Natural killer cell treated with Interleukin-12 subunit alpha and Interleukin-12 subunit beta and Interleukin-15 and Interleukin-18, amount 100 ng/mL, for 72 hours (primary cell): ENCODE measurements around the gene SECTM1. TPM values are rescaled to one million over a fixed set of nuclear protein-coding genes. Genes with fewer than 3 reads are reported as not detected.
"Not testable (repeated sequence)": the region's sequence is repeated elsewhere in the genome, so short reads cannot be mapped to it uniquely, and the experiment has no call there.

Source experiments
- ATAC-seq, 2 donors: fragments of 150-1000 bp; cut with Tn5 transposase in 1 of 2; sonication (Bioruptor Pico), chemical (Tn5 transposase) in 1 of 2; 2 replicates each; pipeline ENCODE4 v1.10.0; 2021
- DNase-seq: peaks from one replicate; pipeline ENCODE4 v3.0.0; 2022; ENCODE audit warnings: low spot score
- H3K27ac Mint-ChIP-seq, 2 donors: 1 replicate in 1 of 2; 2 replicates in 1 of 2; pipeline ENCODE4 v1.8.0; 2022; ENCODE audit warnings: mixed read lengths in 2 of 2, mild to moderate bottlenecking in 1 of 2, moderate library complexity in 1 of 2
- H3K27me3 Mint-ChIP-seq, 2 donors: 1 replicate in 1 of 2; 2 replicates in 1 of 2; pipeline ENCODE4 v1.8.0; 2022; ENCODE audit warnings: mixed read lengths in 2 of 2
- H3K36me3 Mint-ChIP-seq: one replicate; pipeline ENCODE4 v1.8.0; 2022; ENCODE audit warnings: mixed read lengths
- H3K4me1 Mint-ChIP-seq, 2 donors: 1 replicate in 1 of 2; 2 replicates in 1 of 2; pipeline ENCODE4 v1.8.0; 2022; ENCODE audit warnings: low read depth in 2 of 2, mixed read lengths in 2 of 2, mild to moderate bottlenecking in 1 of 2
- H3K4me3 Mint-ChIP-seq: one replicate; pipeline ENCODE4 v1.8.0; 2022; ENCODE audit warnings: mixed read lengths
- H3K9me3 Mint-ChIP-seq: 2 replicates; pipeline ENCODE4 v1.8.0; 2022; ENCODE audit warnings: mixed read lengths
- total RNA-seq, 2 donors: library from RNA; stranded (reverse); gene quantifications; one replicate each; pipeline ENCODE4 v1.2.3, GENCODE V29; 2022

The SECTM1 gene
- under 1 TPM in 1 of 2 donors, not detected in 1; 0.56 TPM for total RNA-seq

DNA sequence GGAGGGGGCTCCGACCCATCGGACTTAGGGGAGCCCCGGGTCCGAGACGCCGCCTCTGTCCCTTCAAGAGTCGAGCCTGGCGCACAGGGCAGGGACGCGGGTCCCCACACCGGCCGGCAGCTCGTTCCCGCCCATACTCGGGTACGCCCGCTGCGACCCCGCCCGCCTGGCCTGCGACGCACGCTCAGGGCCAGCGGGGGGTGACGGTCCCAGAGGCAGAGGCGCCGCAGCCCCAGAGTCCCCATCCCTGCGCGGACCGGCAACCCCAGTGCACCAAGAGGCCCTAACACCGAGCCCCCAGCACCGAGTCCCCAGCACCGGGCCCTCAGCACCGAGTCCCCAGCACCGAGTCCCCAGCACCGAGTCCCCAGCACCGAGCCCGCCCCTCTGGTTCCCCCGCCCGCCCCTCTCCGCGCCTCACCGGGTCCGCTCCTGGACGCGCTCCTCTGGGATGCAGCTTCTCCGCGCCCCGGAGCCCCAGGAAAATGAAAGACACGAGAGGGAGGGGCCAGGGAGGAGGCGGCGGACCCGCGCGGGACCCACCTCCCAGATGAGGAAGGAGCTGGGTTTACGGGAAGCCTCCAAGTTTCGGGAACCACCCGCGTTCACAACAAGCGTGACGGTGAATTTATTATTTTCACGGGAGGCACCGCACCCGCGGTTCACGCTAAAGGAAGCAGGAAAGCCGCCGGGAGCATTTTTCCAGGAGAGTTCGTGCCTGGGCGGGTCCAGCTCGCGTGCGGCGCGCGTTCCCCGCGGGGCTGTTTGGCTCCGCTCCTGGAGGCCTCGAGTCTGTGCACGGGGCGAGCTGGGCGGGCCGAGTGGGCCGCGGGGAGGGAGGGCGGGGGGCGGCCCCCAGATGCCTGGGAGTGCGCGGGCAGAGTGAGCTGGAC is at the start of gene SECTM1:
Gene SECTM1 (minus strand): TSS at position 488 of the 893 bp plus-strand sequence. CDS start 6,526 bp downstream, outside the sequence.
- H3K4me1 Mint-ChIP-seq: peaks cover 12 to 15% of the 10 kb centered on the region in 2 donors
- no peaks in the 10 kb centered on the region for H3K9me3 Mint-ChIP-seq
- peaks cover 0 to 4% of the 10 kb centered on the region in 2 donors for H3K27me3 Mint-ChIP-seq
- no peak within 1 kb of the TSS for H3K27ac Mint-ChIP-seq
- ATAC-seq (peak in 1 of 2 donors; percentile 43), DNase-seq (no peak)
- H3K4me3 Mint-ChIP-seq: peak within 1 kb of the TSS; percentile 91
- H3K36me3 Mint-ChIP-seq: no peaks in the 10 kb centered on the region

DNA sequence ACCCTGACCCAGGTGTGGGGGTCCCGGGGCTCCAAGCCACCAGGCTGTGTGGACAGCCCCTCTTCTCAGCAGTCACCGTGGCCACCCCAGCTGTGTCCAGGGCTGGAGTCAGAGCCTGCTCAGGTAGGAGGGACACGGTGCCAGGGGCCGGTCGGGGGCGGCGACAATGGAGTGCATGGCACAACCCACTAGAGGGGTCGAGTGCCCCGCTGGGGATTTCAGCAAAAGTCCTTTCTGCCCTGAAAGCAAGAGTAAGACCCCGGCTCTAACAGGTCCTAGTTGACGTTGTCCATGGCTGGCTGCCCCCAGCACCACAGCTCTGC is 49.3 kb upstream of the SECTM1 start:
- ATAC-seq (no peak), DNase-seq (no peak)
- Mint-ChIP-seq H3K9me3 (no peaks in the 10 kb centered on the region), H3K36me3 (no peaks in the 10 kb centered on the region), H3K4me3 (no peak overlapping the region), H3K27ac (no peak overlapping the region), H3K27me3 (peaks cover 15 to 19% of the 10 kb centered on the region in 2 donors), H3K4me1 (peaks cover 12 to 14% of the 10 kb centered on the region in 2 donors)

DNA sequence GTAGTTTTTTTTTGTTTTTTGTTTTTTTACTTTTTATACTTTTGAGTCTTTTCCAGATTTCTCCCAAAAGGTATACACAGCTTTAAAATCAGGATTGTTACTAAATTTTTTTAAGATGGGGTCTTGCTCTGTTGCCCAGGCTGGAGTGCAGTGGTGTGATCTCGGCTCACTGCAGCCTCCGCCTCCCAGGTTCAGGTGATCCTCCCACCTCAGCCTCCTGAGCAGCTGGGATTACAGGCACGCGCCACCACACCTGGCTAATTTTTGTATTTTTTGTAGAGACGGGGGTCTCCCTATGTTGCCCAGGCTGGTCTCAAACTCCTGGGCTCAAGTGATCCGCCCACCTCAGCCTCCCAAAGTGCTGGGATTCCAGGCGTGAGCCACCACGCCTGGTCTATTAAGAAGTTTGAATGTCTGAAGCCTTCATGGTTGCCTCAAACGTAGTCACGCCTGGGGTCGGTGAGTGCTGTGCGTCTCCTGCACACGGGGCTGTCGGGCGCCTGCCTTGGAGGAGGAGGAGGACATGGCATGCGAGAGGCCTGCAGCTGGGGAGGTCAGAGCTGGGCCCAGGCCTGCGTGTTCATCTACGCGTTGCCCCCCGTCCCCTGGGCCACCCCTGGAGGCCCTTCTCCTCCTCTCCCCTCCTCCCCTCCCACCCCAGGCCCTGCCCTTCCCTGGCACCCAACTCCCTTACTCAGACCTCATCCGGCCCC is 48.8 kb upstream of the SECTM1 start:
- Mint-ChIP-seq H3K27me3 (peaks cover 9 to 15% of the 10 kb centered on the region in 2 donors), H3K4me1 (peaks cover 9 to 12% of the 10 kb centered on the region in 2 donors)
- not testable (repeated sequence) for H3K36me3 Mint-ChIP-seq, H3K27ac Mint-ChIP-seq, H3K4me3 Mint-ChIP-seq, H3K9me3 Mint-ChIP-seq, ATAC-seq, DNase-seq

DNA sequence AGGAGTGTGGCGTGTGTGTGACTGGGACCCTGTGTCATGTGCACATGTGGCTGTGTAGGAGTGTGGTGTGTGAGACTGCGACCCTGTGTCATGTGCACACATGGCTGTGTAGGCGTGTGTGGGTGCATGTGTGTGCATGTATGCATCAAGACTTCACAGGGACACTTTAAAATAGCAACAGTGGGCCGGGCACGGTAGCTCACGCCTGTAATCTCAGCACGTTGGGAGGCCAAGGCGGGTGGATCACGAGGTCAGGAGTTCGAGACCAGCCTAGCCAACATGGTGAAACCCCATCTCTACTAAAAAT is 48.1 kb upstream of the SECTM1 start:
- not testable (repeated sequence) for ATAC-seq, H3K36me3 Mint-ChIP-seq, H3K9me3 Mint-ChIP-seq, DNase-seq, H3K4me3 Mint-ChIP-seq, H3K27ac Mint-ChIP-seq
- peaks cover 9 to 12% of the 10 kb centered on the region in 2 donors for H3K4me1 Mint-ChIP-seq
- H3K27me3 Mint-ChIP-seq: peaks cover 8 to 14% of the 10 kb centered on the region in 2 donors

- H3K36me3 Mint-ChIP-seq: no peaks in the 10 kb centered on the region
- no peaks in the 10 kb centered on the region for H3K9me3 Mint-ChIP-seq
- DNase-seq (no peak), ATAC-seq (no peak)
- no peak overlapping the region for H3K4me3 Mint-ChIP-seq
- peaks cover 9 to 12% of the 10 kb centered on the region in 2 donors for H3K4me1 Mint-ChIP-seq
- no peak overlapping the region for H3K27ac Mint-ChIP-seq
- peaks cover 8 to 14% of the 10 kb centered on the region in 2 donors for H3K27me3 Mint-ChIP-seq
Measured at GRCh38 chr17:82380860-82381702, 47.5 kb upstream of the SECTM1 start.

DNA sequence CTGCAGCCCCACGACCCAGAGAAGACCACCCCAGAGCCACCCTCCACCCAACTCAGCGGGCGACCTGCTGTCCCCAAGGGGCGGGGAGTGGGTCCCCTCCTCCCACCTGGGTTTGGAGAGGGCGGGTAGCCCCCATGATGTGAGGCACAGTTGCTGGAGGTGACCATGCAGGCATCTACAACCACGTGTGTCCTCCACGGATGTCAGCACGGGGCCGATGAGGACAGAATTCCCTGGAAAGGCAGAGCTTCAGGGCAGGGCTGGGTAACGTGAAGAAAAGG is 45.1 kb upstream of the SECTM1 start:
- H3K4me3 Mint-ChIP-seq: no peak overlapping the region
- no peak overlapping the region for H3K27ac Mint-ChIP-seq
- ATAC-seq (no peak), DNase-seq (no peak)
- no peaks in the 10 kb centered on the region for H3K9me3 Mint-ChIP-seq
- H3K4me1 Mint-ChIP-seq: peaks cover 9 to 12% of the 10 kb centered on the region in 2 donors
- H3K36me3 Mint-ChIP-seq: no peaks in the 10 kb centered on the region
- H3K27me3 Mint-ChIP-seq: peaks cover 9 to 18% of the 10 kb centered on the region in 2 donors

- DNase-seq: no peak
- ATAC-seq: no peak
- peaks cover 15 to 21% of the 10 kb centered on the region in 2 donors for H3K27me3 Mint-ChIP-seq
- H3K9me3 Mint-ChIP-seq: no peaks in the 10 kb centered on the region
- peaks cover 9 to 12% of the 10 kb centered on the region in 2 donors for H3K4me1 Mint-ChIP-seq
- no peak overlapping the region for H3K27ac Mint-ChIP-seq
- no peak overlapping the region for H3K4me3 Mint-ChIP-seq
- H3K36me3 Mint-ChIP-seq: no peaks in the 10 kb centered on the region
Measured at GRCh38 chr17:82377924-82378740, 44.6 kb upstream of the SECTM1 start.

GRCh38 chr17:82377294-82377693 is 43.7 kb upstream of the SECTM1 start:
- peaks cover 12% of the 10 kb centered on the region in 2 donors for H3K4me1 Mint-ChIP-seq
- not testable (repeated sequence) for H3K27ac Mint-ChIP-seq, H3K36me3 Mint-ChIP-seq, H3K4me3 Mint-ChIP-seq, ATAC-seq, H3K9me3 Mint-ChIP-seq, DNase-seq
- peaks cover 23 to 28% of the 10 kb centered on the region in 2 donors for H3K27me3 Mint-ChIP-seq

- no peaks in the 10 kb centered on the region for H3K36me3 Mint-ChIP-seq
- no peak overlapping the region for H3K27ac Mint-ChIP-seq
- peak in 1 of 2 donors; percentile 11 for ATAC-seq
- DNase-seq: no peak
- H3K4me3 Mint-ChIP-seq: no peak overlapping the region
- H3K27me3 Mint-ChIP-seq: peaks cover 23 to 26% of the 10 kb centered on the region in 2 donors
- H3K9me3 Mint-ChIP-seq: no peaks in the 10 kb centered on the region
- H3K4me1 Mint-ChIP-seq: peaks cover 9 to 11% of the 10 kb centered on the region in 2 donors
Measured at GRCh38 chr17:82376042-82376730, 42.6 kb upstream of the SECTM1 start.

- H3K4me3 Mint-ChIP-seq: no peak overlapping the region
- no peaks in the 10 kb centered on the region for H3K9me3 Mint-ChIP-seq
- no peaks in the 10 kb centered on the region for H3K36me3 Mint-ChIP-seq
- H3K4me1 Mint-ChIP-seq: peaks cover 6 to 15% of the 10 kb centered on the region in 2 donors
- no peak for DNase-seq
- H3K27ac Mint-ChIP-seq: no peak overlapping the region
- peaks cover 23 to 28% of the 10 kb centered on the region in 2 donors for H3K27me3 Mint-ChIP-seq
- ATAC-seq: peak in 1 of 2 donors; percentile 13
Measured at GRCh38 chr17:82375359-82376041, 41.9 kb upstream of the SECTM1 start.

DNA sequence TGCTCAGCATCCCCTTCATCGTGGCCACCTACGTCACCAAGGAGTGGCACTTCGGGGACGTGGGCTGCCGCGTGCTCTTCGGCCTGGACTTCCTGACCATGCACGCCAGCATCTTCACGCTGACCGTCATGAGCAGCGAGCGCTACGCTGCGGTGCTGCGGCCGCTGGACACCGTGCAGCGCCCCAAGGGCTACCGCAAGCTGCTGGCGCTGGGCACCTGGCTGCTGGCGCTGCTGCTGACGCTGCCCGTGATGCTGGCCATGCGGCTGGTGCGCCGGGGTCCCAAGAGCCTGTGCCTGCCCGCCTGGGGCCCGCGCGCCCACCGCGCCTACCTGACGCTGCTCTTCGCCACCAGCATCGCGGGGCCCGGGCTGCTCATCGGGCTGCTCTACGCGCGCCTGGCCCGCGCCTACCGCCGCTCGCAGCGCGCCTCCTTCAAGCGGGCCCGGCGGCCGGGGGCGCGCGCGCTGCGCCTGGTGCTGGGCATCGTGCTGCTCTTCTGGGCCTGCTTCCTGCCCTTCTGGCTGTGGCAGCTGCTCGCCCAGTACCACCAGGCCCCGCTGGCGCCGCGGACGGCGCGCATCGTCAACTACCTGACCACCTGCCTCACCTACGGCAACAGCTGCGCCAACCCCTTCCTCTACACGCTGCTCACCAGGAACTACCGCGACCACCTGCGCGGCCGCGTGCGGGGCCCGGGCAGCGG is 41.2 kb upstream of the SECTM1 start:
- H3K4me1 Mint-ChIP-seq: peaks cover 2 to 11% of the 10 kb centered on the region in 2 donors
- no peaks in the 10 kb centered on the region for H3K9me3 Mint-ChIP-seq
- peaks cover 17 to 23% of the 10 kb centered on the region in 2 donors for H3K27me3 Mint-ChIP-seq
- no peak overlapping the region for H3K27ac Mint-ChIP-seq
- H3K4me3 Mint-ChIP-seq: no peak overlapping the region
- no peak for ATAC-seq
- DNase-seq: no peak
- H3K36me3 Mint-ChIP-seq: no peaks in the 10 kb centered on the region
